Activated gamma-delta T cell (primary cell): ENCODE results near the gene STX8.

Experiments used
- DNase-seq: peaks from one replicate; lab custom pipeline; 2025; lab: John Stamatoyannopoulos, UW

STX8 gene

DNA sequence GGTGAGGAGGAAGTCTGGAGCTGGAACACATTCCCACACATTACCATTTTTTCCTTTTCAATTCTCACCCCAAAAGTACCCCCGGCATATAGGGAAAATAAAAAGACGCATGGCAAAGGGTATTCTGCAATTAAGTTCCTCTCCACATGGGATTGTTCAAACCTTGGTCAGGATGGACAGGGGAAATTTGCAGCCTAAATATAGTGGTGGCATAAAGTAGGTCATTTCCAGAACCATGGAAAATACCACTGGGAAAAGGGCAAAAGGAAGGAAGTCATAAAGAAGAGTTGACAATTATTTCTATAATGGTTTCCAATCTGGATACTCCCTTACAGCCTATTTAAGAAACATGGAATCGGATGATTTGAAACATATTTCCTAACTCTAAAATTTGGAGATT is 135.8 kb downstream of the STX8 start:
- no peak for DNase-seq

DNA sequence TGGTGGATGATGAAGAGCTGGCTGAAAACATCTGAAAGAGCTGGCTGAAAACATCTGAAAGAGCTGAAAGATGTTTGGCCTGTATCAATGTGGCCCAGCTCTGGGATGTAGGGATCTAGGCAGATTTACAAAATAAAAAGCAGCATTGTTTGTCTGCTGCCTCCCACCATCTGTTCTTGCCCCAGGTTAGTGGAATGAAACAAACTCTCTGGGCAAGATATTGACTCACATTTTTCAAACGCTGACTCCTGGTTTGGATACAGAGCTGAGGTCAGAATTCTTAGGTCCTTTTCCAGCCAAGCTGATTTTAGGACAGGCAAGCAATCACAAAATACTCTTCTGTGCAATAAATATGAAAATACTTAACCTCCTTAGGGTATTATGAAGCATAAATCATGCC is 139.0 kb downstream of the STX8 start:
- no peak for DNase-seq

DNA sequence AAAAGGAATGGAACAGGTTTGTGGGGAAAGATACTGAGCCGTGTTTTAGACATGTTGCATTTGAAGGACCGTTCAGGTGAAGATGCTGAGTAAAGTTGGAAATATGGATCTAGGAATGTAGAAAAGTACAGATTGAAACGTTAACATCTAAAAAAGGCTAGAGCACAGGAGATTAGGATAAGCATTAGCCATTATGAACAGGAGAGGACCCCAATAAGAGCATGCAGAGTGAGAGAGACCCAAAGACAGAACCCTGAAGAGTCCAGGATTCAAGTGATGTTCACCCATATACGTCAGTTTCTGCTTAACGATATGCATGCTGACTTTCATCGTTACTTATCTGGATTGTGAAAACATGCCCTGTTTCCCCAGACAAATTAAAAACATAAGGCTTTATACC is 140.5 kb downstream of the STX8 start:
- DNase-seq: no peak

DNA sequence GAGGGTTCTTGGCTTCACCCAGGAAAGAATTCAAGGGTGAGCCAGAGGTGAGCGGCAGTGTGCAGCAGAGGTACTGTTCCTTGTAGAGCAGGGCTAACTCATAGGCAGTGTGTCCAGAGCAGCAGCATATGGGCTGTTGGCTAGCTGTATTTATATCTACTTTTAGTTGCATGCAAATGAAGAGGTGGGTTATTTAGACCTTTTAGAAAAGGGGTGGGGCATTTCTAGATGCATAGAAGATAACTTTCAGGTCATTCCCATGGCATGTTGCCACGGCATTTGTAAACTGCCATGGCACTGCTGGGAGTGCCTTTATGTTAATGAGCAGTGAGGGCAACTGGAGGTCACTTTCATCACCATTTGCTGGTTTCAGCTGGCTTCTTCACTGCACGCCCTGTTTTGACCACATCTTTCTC is 141.0 kb downstream of the STX8 start:
- no peak for DNase-seq

DNA sequence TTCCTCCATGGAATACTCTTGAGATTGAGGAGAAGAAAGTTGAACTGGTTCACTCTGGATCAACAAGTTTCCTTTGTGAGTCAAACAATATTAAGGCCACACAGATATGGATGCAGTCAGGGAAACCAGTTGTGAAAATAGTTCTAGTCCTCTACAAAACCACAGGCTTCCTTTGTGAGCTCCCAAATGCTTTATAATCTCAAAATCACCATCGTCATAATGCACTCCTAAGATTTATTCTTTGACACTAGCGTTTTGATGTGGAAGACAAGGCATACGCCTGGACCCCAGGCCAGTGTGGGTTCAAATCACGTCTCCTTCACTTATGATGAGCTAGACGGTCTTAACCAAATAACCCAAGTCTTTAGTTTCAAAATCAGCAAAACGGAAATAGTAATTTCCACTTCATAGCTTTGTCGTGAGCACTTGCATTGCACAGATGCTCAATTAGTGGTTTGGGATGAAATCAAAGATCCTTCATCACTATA is 142.6 kb downstream of the STX8 start:
- no peak for DNase-seq

DNA sequence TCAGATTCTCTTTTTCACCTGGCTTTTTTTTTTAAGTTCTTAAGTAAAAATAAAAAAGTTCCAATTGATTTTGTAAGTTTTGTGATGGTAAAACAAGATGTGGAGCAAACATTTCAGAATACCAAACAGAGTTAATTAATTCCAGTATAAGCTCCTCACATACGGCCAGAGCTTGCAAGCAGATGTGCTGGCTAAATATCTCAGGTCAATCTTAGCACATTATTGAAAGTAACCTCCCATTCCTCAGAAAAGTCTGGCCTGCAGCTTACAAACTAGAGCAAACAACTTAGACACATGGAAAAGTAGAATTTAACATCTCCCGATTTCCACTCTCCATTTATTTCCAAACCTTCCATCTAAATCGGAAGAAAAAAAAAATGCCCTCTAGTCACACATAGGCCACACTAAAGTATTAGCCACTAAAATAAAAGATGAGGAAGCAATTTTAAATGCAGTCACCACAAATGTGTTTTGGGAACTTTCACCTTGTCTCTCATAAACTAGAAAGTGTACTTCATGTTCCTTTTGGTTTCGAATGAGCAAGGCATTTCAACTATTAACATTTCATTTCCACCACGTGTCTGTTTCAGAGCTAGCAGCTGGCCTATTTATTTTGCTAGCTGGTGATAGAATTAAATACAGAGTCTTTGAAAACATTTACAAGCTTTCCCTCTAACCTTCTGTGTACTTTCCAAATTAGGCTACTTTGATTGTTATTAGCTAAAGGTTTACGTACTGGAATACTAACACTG is 143.3 kb downstream of the STX8 start:
- no peak for DNase-seq

DNA sequence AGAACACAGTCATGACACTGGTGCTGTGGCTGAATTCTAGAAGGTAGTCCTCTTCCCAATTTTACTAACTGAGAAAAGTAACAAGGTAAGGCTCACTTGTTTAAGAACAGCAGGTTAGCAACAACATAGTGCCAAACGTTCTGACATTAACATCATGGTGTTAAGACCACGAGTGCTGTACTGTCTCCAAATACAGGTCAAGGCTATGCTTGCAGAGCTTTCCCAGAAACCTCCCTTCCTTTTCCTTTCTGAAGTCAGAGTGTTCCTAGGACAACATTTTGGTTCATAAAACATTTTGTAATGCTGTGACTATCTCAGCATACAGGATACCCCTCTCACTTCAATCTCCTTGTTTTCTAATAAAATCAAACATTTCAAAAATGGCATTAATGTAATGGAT is 144.0 kb downstream of the STX8 start:
- DNase-seq: no peak

DNA sequence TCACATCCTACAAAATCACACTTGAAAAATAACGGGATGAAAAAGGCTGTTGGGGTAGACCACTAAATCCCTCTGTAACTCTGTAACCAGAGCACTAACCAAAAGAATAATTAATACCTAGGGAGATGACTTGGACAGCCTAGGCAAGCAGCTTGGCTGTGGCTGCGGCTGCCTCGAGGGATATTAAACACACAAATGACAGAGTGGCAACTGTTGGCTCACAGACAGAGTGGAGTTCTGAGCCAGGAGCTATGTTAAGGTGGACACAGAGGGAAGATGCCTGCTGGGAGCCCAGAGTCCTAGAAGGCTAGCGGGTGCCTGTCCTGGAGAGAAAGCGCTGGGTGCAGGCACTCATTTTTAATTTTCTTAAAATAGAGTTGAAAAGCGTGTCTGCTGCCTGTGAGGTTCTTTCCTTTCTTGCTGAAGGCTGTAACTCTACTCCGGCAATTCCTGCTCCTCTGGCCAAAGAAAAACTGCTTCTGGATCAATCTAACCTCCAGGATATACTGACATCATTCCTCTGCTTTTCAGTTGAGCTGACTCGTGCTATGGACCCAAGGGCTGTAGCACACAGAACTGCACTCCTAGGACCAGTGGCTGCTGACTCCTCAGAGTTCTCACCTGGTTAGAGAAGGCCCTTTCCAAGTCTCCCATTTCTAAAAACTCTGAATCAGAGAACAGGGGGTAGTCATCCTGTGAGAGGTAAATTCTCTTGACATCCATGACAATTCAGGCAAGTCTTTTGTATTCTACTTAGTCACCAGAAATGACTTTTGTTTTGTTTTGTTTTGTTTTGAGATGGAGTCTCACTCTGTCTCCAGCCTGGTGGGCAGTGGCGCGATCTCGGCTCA is 147.9 kb downstream of the STX8 start:
- no peak for DNase-seq

DNA sequence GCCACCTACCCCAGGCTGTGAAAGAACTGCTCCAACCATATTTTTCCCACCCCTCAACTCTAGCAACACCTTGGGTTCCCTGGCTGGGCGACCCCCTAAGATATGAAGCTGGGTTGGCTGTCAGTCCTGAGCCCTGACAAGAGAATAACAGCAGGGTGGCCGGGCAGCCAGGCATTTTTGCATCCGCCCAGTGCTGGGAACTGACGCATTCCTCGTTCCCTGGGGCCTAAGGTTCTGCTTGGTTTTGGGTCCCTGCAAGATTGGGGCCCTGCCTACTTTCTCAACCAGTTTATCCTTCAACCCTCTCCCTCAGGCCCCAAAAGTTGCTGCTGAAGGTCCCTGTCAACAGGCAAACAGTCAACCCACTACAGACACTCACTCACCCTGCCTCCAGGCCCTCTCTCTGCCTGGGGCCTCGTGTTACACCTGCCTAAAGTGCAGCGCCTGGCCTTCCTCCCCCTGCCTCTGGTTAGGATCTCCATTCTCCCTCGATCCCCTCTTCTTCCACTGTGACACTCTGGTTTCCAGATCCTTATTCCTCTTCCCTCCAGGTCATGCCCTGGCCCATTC is 151.5 kb downstream of the STX8 start:
- no peak for DNase-seq

DNA sequence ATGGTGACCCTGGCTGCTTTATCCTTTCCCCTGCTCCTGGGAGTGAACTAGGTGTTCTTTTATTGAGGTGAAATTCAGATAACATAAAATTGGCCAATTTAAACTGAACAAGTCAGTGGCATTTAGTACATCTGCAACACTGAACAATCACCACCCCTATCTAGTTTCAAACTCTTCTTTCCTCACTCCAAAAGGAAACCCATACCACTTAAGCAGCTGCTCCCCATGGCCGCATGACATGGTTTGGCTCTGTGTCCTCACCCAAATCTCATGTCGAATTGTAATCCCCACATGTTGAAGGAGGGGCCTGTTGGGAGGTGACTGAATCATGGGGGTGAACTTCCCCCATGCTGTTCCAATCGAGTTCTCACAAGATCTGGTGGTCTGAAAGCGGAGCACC is 154.1 kb downstream of the STX8 start:
- DNase-seq: no peak

DNA sequence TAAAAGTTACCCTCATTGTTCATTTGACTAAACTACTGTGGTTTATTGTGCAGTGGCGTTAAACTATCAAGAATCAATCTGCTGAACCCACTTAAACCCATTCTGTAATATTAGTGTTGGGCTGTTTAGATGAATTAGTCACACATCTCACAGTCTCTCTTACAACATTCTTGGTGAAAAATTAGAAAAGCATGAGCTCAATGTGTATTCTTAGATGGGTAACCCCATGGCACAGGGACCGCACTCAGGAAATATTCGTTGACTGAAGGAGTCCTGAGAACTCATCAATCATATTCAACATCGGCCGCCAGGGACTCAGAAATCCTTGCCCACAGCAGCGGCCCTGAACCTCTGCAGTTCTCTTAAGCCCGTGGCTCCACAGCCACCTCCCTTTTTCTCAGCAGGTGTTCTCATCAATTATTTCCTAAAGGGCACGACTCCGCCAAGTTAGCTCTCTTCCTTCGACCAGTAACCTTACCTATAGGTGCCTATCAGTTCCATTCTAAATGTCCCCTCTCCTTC is 155.6 kb downstream of the STX8 start:
- DNase-seq: no peak

DNA sequence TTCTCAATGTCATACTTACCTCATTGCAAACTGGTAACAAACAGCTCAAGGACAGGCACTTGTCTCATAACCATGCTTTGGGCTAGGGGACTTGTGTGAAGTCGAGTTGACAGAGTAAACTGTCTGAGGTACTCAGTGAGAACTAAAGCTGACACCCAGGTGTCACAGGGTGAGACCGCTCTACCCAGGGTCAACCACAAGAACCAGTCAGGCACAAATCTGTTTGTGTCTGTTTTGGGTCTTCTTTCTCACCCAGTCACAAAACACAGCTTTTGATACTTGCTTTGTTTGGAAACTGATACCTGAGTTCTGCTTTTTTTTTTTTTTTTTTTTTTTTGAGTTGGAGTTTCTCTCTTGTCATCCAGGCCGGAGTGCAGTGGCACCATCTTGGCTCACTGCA is 161.1 kb downstream of the STX8 start:
- no peak for DNase-seq

DNA sequence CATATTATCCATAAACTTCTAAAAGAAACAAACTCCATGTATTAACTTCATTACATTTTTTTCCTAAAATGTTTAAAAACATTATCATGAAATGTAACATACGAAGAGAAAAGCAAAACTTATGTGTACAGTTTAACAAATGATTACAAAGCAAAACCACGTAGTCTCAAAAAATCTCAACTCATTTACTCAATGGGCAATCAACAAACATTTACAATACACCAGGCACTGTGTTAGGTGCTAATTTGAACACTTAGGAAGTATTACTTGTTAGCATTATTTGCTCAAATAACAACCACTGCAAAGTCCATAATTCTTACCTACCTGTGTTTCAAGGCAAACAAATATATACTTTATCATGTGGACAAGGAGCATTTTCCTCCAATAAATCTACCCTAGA is 164.9 kb downstream of the STX8 start:
- no peak for DNase-seq

DNA sequence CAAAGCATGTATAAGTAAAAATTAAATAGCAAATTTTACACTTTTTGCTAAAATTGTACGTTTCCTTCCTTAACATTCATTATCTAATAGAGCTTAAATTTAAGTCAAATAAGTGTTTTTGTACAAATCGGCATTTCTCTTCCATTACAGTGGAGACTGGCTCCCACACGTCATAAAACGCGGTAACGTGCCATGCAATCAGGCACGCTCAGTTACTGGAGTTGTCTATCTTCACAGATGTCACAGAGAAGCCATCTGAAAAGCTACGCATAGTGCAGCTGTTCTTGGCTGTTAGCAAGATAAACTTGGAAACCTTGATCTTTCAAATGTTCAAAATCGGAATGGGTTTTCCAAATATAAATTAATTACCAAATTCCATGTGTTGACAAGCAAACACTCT is 165.3 kb downstream of the STX8 start:
- no peak for DNase-seq

DNA sequence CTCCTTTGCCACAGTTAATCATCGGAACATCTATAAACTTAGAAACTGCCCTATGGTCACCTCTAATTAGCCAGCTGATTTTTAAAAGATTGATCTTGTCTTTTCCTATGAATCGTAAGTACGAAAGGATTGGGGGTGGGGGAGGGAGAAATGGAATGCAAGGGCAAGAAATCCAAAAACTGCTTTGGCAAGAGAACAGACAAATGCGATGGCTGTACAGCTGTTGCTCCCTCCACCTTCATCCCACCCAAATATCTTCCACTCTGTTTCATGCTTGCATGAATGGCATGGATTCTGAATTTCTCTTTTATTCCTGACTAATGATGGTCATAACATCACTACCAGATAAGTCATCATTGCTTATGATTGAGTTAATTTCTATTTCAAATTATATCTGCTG is 165.7 kb downstream of the STX8 start:
- DNase-seq: no peak

DNA sequence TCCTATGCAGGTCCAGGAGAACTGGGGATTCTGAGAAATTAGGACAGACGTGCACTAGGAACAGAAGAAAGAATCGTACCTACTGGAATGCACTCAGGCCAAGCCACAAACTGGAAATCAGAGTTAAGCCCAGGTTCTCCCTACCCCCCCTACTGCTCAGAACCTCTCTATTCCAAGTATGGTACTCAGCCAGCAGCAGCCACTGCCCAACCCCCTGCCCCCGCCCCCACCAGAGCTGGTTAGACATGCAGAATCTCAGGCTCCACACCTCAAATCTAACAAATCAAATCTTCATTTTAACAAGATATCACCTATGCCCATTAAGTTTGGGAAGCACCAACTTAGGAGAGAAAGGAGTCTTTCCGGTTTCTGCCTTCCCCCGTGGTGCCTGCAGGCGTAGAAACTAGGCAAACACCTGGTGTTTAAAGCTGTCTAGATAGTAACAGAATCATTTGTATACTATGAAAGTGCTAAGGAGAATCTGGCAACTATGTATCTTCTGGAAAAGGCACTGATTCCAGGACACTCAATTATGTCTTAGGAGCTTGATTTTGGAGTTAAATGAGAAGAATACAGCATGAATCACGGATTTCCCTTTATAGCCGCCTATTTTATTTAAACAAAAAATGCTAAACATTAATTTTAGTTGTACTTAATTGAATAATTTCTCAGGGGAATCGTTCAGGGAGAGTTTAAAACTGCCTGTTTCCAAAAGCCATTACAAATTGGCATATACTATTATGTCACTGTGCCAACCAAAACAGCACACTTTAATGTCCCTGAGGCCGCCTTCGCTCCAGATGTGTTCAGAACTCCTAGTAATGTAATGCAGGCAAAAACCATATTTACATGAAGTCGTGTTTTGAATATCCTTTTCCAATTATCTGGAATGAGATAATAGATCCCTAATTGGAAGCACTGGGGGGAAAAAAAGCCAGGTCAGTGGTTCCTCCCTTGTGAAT is 166.5 kb downstream of the STX8 start:
- no peak for DNase-seq

DNA sequence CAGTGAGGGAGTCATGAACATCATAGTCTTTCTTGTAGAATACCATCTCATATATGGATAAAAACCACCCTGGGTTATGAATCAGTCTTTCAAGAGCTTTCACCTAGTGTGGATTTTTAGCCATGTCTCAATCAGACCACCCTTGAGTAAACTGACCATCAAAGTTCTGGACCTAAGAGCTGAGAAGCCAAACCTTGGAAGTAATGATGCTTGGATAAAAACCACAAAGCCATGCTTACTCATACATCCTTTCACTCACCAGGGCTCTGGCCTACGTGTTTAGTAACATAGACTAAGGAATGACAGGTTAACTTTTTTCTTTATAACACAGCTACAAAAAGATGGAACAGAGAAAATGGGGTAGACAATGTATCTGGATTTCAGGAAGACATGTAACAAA is 167.2 kb downstream of the STX8 start:
- no peak for DNase-seq

DNA sequence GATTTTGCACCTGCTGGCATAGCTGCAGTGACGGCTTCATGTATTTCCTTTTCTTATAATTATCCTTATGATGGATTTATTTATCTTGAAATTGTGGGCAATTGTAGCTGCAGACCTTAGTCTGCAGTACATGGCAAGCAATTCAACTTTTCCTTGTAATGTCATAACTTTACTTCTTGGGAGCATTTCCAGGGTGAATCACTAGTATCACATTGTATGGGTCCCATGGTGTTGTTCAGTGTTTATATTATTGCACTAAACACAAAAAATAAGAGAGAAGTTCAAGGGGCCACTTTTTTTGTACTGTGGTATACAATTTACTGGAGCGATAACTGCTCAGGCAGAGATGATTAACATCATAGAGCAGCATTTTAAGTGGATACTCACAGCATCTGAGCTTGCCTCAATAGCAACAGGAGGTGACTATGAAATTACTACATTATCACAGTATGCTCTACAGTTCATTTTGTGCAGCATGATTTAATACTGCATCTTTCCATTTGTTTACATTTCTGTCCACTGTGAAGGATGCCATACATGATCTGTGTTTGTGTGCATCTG is 169.5 kb downstream of the STX8 start:
- DNase-seq: no peak

DNA sequence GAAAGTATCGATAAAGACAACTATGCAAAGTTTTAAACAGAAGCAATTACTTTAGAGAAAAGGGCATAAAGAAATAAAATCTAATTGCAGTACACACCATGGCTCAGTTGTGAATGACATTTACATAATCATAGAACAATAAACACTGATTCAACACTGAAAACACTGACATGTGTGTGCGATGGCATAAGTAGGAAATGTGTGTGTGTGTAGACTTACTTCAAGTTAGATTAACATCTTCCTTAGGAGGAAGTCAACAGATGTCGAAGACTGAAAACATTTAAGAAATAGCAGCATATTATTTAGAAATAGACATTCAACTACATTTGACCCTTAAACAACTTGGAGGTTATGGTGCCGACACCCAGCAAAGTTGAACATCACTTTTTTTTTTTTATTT is 172.4 kb downstream of the STX8 start:
- DNase-seq: no peak

DNA sequence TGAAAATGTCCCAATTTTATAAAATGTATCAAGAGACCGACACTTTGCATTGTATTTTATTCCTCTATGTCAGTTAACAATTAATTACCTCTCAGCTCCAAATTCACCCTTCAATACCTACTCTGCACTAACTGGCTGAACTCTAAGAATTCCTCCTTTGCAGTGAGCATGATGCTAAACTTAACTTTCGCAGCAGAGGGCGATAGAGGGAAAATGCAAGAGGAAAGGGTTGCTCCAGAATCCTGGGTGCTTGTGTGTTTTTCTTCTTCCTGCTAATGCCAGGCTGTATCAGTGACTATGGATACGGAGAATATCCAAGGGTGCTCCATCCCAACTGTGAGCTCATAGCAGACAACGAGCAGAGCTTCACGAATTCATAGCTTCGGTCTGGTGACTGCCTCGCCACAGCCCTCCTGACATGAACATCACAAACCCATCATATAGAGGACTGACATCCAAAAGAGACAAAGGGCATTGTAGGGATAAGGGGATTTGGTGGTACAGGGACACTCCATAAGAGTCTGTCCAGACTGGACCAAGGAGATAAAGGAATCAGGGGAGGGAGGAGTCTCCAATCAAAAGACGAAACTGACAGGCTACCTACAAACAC is 172.9 kb downstream of the STX8 start:
- DNase-seq: no peak

DNA sequence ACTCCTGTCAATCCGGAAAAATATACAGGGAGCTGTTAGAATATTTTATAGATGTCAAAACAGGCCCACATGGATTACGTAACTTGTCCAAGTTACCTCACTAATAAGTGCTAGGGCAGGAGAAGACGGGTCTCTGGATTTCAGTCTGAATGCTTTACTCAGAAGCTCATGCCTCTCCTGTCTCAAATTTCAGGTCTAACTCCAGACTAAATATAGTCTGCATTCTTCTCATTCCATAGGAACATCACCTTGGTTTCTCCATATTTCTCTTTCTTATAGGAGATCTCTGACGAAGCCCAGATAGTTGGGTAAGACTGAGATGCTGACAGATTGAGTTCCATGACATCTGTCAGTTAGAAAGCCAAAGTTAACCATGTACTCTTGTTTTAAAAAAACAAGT is 174.2 kb downstream of the STX8 start:
- no peak for DNase-seq
